KOPT-K1 (cell line): ENCODE data around the gene DENND4C.

Experiments
- H3K27ac ChIP-seq: fragments of 200-600 bp; sonication (generic); 2 replicates; pipeline ENCODE4 v1.5.1; 2016; ENCODE audit warnings: antibody characterized with exemption, mild to moderate bottlenecking, low read depth, low read length; ENCODE audit not compliant: poor library complexity, severe bottlenecking
- H3K36me3 ChIP-seq: fragments of 200-600 bp; sonication (generic); 2 replicates; pipeline ENCODE4 v1.5.1; 2017; ENCODE audit warnings: antibody characterized with exemption, mild to moderate bottlenecking, low read length, moderate library complexity; ENCODE audit not compliant: insufficient read depth
- H3K9me3 ChIP-seq: fragments of 200-600 bp; sonication (generic); 2 replicates; pipeline ENCODE4 v1.5.1; 2017; ENCODE audit warnings: antibody characterized with exemption, low read length, mild to moderate bottlenecking; ENCODE audit not compliant: insufficient read depth, poor library complexity, severe bottlenecking

DENND4C gene

DNA sequence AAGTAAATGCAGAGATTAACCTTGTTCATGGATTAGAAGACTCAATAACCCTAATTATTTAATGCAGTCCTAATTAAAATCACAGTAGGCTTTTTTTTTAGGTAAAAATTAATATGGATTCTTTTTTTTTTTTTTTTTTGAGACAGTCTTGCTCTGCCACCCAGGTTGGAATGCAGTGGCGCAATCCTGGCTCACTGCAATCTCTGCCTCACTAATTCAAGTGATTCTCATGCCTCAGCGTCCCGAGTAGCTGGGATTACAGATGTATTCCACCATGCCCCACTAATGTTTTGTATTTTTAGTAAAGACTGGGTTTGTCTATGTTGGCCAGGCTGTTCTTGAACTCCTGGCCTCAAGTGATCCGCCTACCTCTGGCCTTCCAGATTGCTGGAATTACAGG lies 40.6 kb downstream of the DENND4C start:
- Histone ChIP-seq H3K27ac (no peak overlapping the region), H3K36me3 (no peaks in the 10 kb centered on the region)

DNA sequence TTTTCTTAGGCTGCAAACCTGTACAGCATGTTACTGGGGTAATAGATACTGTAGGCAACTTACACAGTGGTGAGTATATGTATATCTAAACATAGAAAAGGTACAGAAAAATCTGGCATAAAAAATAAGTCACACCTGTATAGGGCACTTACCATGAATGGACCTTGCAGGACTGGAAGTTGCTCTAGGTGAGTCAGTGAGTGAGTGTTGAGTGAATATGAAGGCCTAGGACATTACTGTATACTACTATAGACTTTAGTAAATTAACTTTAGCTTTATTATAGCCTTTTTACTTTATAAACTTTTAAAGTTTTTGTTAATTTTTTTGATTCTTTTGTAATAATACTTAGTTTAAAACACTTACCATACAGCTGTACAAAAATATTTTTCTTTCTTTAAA lies 51.3 kb downstream of the DENND4C start:
- H3K36me3 ChIP-seq, result peaks cover 7% of the 10 kb centered on the region; the same call in 1 of the 2 replicates
- no peak overlapping the region for H3K27ac ChIP-seq
- no peaks in the 10 kb centered on the region for H3K9me3 ChIP-seq

More for the DNA sequence above, 40.6 kb downstream of the DENND4C start:
- H3K9me3 ChIP-seq, result peaks cover 14% of the 10 kb centered on the region

GRCh38 chr9:19283072-19283710 lies 52.7 kb downstream of the DENND4C start:
- Histone ChIP-seq H3K36me3 (peaks cover 13% of the 10 kb centered on the region), H3K9me3 (no peaks in the 10 kb centered on the region), H3K27ac (no peak overlapping the region)

GRCh38 chr9:19284729-19285128 lies 54.2 kb downstream of the DENND4C start:
- Histone ChIP-seq H3K9me3 (no peaks in the 10 kb centered on the region), H3K27ac (no peak overlapping the region), H3K36me3 (peaks cover 15% of the 10 kb centered on the region)

DNA sequence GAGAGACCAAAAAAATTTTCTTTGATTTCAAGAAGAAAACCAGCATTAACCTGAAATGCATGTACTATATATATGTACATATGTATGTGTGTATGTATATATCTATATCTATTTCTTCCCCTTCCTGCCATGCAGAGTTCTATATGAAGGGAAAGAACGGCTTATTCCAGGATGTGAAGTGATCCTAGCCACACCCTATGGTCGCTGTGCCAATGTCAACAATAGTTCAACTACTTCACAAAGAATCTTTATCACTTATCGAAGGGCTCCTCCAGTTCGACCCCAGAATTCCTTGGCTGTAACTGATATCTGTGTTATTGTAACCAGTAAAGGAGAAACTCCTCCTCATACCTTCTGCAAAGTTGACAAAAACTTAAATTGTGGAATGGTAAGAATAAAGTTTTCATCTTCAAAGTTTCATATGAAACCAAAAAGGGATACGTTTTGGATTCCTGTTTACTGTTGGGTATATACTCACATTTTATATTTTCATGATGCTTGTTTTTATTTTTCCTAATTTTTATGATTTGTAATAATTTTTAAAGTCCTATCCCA lies 56.2 kb downstream of the DENND4C start:
- Histone ChIP-seq H3K27ac (no peak overlapping the region), H3K9me3 (no peaks in the 10 kb centered on the region)

DNA sequence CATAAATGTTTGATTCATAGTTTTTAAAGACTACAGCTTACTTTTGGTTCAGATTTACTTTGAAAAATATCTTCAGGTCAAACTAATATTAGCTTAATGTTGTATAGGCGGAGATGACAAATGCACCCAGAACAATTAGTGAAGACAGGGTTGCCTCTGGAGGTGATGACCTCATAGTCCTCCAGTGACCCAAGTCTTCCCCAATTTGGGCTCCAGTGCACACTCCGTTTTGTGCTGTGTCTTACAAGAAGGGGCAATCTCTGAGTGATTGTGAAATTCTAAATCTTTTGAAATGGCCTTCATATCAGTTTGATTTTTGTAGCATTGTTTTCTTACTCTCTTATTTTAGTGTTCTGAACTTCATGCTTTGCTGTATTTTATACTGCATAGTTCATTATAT lies 57.6 kb downstream of the DENND4C start:
- Histone ChIP-seq H3K27ac (no peak overlapping the region), H3K9me3 (no peaks in the 10 kb centered on the region), H3K36me3 (peaks cover 45% of the 10 kb centered on the region)

More for the DNA sequence above, 56.2 kb downstream of the DENND4C start:
- peaks cover 34% of the 10 kb centered on the region for H3K36me3 ChIP-seq

- Histone ChIP-seq H3K27ac (no peak overlapping the region), H3K9me3 (no peaks in the 10 kb centered on the region), H3K36me3 (peaks cover 63% of the 10 kb centered on the region)
Measured at GRCh38 chr9:19290103-19290502, 59.6 kb downstream of the DENND4C start.

DNA sequence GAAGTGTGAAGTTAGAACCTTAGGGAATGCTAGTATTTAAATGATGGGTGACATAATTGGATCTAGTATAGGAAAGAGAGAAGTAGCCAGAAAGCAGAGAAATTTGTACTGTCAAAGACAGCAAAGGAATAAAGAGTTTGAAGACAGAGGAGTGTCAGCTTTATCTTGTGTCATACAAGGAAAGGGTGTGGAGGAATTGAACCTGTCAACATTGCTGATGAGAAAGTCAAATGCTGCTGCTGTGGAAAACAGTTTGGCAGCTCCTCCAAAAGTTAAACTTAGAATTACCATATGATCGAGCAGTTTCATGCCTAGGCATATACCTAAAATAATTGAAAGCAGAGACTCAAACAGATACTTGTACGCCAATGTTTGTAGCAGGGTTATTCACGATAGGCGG lies 63.7 kb downstream of the DENND4C start:
- H3K27ac ChIP-seq, result no peak overlapping the region
- peaks cover 65% of the 10 kb centered on the region for H3K36me3 ChIP-seq
- H3K9me3 ChIP-seq, result no peaks in the 10 kb centered on the region

DNA sequence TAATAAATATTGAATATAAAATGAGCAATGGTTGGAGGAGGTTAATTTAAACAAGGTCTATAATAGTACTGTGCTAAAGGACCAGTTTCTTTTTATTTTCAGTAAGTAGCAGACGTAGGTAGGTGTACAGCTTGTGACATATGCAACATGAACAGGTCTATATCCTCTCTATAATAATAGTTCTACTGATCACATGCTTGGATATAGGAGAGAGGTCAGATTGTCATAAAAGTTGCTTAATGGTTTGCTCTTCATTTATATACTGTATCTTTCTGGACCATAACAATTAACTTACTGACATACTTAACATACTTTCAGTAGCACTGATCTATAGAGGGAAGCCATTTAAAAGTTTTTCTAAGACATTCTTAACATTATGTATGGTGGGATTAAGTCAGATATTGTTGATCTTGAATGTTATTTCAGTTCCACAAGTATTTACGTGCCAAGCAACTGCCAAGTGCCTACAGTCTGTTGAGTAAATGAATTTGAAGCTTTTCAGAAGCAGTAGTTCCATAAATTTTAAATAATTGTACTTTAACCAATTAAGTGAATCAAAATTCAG lies 68.0 kb downstream of the DENND4C start:
- no peak overlapping the region for H3K27ac ChIP-seq
- H3K36me3 ChIP-seq, result peaks cover 55% of the 10 kb centered on the region
- H3K9me3 ChIP-seq, result no peaks in the 10 kb centered on the region

DNA sequence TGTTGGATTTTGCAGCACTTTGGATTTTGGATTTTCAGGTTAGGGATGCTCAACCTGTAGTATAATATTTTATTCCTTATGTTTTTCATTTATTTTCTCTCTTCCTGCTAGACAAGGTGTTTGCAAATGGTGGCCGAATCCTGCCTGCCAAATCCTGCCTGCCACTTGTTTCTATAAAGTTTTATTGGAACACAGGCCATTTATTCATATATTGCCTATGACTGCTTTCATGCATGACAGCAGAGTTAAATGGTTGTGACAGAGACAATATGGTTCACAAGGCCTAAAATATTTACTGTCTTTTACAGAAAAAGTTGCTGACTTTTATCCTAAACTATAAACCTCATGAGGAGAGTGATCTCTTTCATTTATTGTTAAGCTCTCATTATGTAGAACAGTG lies 72.7 kb downstream of the DENND4C start:
- H3K9me3 ChIP-seq, result no peaks in the 10 kb centered on the region
- H3K27ac ChIP-seq, result no peak overlapping the region
- H3K36me3 ChIP-seq, result peaks cover 47% of the 10 kb centered on the region

- H3K9me3 ChIP-seq, result no peaks in the 10 kb centered on the region
Measured at GRCh38 chr9:19306568-19306967, 76.1 kb downstream of the DENND4C start.

GRCh38 chr9:19310246-19310645 lies 79.8 kb downstream of the DENND4C start:
- Histone ChIP-seq H3K9me3 (no peaks in the 10 kb centered on the region), H3K27ac (no peak overlapping the region), H3K36me3 (peaks cover 14% of the 10 kb centered on the region)

More at GRCh38 chr9:19306568-19306967, 76.1 kb downstream of the DENND4C start:
- peaks cover 20% of the 10 kb centered on the region for H3K36me3 ChIP-seq
- no peak overlapping the region for H3K27ac ChIP-seq

- H3K27ac ChIP-seq, result no peak overlapping the region
Measured at GRCh38 chr9:19313573-19313972, 83.1 kb downstream of the DENND4C start.

GRCh38 chr9:19320495-19320894 lies 90.0 kb downstream of the DENND4C start:
- peaks cover 54% of the 10 kb centered on the region for H3K36me3 ChIP-seq
- H3K27ac ChIP-seq, result no peak overlapping the region
- no peaks in the 10 kb centered on the region for H3K9me3 ChIP-seq

More at GRCh38 chr9:19313573-19313972, 83.1 kb downstream of the DENND4C start:
- no peaks in the 10 kb centered on the region for H3K9me3 ChIP-seq
- H3K36me3 ChIP-seq, result peaks cover 25% of the 10 kb centered on the region

GRCh38 chr9:19331877-19332276 lies 101.4 kb downstream of the DENND4C start:
- peaks cover 69% of the 10 kb centered on the region for H3K36me3 ChIP-seq
- no peak overlapping the region for H3K27ac ChIP-seq
- no peaks in the 10 kb centered on the region for H3K9me3 ChIP-seq

GRCh38 chr9:19336166-19336565 lies 105.7 kb downstream of the DENND4C start:
- Histone ChIP-seq H3K9me3 (no peaks in the 10 kb centered on the region), H3K36me3 (peaks cover 73% of the 10 kb centered on the region), H3K27ac (no peak overlapping the region)
